Endothelial cell of hepatic sinusoid (primary cell): ENCODE data around the gene ABCC1.

Source experiments
- in situ Hi-C: cut with HindIII; loops from 2 replicates; pipeline ENCODE4 v1.10.0; 2017; ENCODE audit warnings: low sequenced_read_pairs

The ABCC1 gene

DNA sequence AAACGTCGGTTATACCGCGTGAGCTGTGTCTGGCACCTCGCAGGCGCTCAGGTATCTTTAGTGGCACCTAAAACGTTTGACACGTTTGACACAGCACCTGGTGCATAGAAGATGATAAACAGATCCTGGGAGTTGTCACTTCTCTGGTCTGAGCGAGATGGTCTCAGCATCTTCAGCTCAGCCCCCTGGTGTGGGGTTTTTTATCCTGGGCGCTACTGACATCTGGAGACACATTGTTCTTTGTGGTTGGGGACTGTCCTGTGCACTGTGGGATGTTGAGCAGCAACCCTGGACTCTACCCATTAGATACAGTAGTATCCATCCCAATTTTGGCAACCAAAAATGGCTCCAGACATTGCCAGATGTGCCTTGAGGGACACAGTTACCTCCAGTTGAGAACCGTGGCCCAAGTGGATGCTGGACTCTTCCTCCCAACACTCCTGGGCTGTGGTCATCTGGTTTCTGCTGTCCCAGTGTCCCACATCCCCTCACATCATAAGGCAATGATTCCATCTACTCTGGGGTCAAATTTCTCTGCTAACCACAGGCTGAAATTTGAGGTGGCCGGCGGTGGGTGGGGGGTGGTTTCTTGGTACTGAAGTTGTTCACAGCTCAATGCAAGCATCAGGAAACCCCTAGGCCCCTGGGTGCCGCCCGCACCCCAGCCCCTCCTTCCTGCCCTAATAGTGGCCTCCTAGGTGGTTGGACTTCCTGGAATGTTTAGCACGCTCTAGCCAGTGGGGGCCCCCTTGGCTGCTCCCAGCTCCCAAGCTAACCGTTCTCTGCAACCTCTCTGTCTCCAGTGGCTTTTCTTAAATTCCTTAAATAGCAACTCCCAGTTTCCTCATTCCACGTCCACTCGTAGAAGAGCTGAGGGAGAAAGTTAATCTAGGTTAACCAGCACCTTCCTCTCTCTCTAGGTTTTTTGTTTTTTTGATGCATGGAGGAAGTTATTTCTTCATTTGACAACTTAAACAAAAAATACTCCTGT is 124.8 kb downstream of the ABCC1 start:
- in situ Hi-C loops: no loop called here

DNA sequence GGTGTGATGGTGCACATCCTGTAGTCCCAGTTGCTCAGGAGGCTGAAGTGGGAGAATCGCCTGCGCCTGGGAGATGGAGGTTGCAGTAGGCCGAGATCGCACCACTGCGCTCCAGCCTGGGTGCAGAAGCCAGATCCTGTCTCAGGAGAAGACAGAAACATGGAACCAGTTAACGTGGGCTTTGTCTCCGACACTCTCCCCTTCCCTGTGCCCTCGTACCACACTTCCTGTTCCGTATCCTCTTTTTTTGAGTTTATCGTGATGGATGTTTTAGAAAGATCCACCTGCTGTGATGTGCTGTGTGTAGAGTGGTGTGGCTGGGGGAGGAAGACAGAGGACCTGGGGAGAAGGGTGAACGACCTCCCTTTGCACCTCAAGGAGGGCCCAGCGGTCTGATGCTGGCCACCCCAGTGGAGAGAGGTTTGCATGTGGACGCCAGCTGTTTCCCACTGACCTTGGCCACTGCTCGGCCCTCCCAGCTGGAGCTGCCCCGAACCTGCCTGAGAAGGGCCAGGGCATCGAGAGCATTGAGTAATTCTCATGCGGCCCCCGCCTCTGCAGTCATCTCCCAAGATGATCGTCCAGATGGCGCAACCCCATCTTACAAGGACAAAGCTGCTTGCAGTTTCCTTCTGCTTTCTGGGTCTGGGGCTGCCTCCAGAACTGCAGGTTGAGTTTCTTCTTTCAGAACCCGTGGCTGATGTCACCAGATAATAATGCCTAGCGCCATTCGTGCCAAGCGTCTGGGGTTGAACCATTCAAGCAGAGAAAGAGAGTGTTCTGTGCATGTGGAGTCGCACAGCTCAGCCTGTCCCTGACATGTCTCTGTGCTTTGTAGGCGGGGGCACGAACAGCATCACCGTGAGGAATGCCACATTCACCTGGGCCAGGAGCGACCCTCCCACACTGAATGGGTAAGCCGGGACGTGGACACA is 126.3 kb downstream of the ABCC1 start:
- in situ Hi-C loops: no loop called here

- in situ Hi-C loops: no loop called here
These were observed 127.0 kb downstream of the ABCC1 start for GRCh38 chr16:16076423-16076813.

- in situ Hi-C loops: no loop called here
These were observed 131.1 kb downstream of the ABCC1 start for GRCh38 chr16:16080465-16081065.

- in situ Hi-C loops: no loop called here
These were observed 131.7 kb downstream of the ABCC1 start for GRCh38 chr16:16081141-16081540.

- in situ Hi-C loops: no loop called here
These were observed 132.8 kb downstream of the ABCC1 start for GRCh38 chr16:16082255-16082654.

- in situ Hi-C loops: no loop called here
These were observed 134.2 kb downstream of the ABCC1 start for GRCh38 chr16:16083421-16084156.

- in situ Hi-C loops: no loop called here
These were observed 135.5 kb downstream of the ABCC1 start for GRCh38 chr16:16084874-16085273.

GRCh38 chr16:16086653-16087446 is 137.4 kb downstream of the ABCC1 start:
- in situ Hi-C loops: no loop called here

DNA sequence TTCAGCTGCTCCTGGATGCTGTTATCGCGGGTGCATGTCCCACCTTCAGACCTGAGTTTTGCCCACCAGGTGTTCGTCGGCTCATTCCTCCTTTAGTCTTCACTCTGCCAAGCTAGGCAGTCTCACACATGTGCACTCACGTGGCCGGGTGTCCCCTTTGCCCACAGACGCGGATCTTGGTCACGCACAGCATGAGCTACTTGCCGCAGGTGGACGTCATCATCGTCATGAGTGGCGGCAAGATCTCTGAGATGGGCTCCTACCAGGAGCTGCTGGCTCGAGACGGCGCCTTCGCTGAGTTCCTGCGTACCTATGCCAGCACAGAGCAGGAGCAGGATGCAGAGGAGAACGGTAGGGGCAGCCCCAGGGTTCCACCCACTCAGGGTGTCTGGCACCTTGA is 140.8 kb downstream of the ABCC1 start:
- in situ Hi-C loops: no loop called here

- in situ Hi-C loops: no loop called here
These were observed 143.7 kb downstream of the ABCC1 start for GRCh38 chr16:16092925-16093627.

- in situ Hi-C loops: no loop called here
These were observed 144.4 kb downstream of the ABCC1 start for GRCh38 chr16:16093628-16094332.

DNA sequence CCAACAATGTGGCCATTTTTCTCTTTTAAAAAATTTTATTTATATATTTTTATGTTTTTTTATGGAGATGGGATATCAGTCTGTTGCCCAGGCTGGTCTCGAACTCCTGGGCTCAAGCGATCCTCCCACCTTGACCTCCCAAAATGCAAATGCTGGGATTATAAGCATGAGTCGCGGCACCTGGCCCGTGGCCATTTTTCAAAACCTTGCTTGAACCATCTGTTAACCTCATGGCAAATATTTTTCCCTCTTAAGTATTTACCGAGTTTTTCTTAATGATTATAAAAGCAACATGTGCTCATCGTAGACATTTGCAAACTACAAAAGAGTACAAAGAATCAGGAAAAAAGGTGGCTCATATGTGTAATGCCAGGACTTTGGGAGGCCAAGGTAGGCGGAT is 146.2 kb downstream of the ABCC1 start:
- in situ Hi-C loops: no loop called here

DNA sequence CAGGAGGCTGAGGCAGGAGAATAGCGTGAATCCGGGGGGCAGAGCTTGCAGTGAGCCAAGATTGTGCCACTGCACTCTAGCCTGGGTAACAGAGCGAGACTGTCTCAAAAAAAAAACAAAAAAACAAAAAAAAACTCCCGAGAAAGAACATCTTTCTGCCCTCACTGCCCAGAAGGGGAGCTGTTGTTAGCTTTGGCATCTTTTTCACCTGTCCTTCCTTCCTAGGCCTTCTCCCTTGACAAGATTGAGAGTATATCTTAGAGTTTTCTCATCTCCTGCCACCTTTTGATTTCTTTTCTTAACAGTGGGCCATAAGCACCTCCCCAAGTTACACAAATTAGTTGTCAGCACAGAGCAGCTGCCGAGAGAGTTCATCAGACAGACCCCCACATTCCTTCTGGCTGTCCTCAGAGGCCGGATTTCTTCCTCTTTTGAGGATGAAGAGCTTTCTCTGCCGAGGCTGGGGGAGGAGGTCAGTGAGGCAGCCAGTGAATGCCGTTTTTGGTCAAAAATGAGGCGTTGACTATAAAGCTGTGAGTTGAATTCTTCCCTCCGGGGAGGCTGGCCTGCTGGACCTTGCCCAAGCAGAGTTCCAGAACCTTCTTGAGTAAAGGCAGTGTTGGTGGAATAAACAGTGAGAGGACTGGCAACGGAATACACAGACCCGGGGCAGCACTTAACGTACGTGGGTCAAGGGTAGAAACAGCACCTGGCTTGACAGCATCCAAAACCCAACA is 146.9 kb downstream of the ABCC1 start:
- in situ Hi-C loops: no loop called here

- in situ Hi-C loops: no loop called here
These were observed 147.4 kb downstream of the ABCC1 start for GRCh38 chr16:16096858-16097213.

DNA sequence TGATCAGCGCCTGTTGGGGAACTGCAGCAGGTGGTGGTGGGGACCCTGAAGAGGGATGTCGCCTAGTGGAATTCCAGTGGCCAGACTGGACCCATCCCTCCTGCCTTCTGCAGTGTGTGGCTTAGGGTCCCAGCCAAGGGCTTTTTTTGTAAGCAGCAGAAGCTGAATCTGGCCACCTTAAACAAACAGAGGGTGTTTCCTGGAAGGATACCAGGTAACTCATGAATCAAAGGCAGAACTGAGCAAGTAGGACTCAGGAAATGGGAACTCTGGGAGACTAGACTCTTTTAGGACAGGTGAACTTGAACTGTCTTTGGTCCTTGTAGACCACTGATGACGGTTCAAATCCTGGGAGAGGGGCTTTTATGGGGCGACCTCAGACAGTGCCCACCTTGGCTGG is 149.9 kb downstream of the ABCC1 start:
- in situ Hi-C loops: no loop called here

DNA sequence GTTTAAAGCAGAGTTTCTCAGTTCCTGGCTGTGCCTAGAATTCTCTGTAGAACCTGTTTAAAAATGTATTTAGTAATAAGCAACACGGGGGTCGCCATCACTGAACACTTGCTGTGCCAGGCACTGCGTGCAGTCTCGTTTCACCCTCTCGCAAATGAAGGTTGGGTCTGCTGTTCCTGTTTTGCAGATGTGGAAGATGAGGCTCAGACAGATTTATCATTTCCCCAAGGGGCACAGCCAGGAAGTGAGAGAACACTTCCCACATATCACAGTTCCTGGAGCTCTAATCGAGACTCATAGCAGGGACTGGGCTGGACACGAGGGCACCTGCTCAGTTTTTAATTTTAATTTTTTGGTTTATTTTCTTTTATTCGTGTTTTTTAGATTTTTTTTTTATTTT is 151.2 kb downstream of the ABCC1 start:
- in situ Hi-C loops: no loop called here

- in situ Hi-C loops: no loop called here
These were observed 152.2 kb downstream of the ABCC1 start for GRCh38 chr16:16101585-16101984.
